Prostate gland (tissue), 2 donors: ENCODE measurements around the gene SYT12.

ENCODE experiments used
- POLR2A ChIP-seq: fragments of 450-650 bp; IDR thresholded peaks from one replicate; pipeline ENCODE4 v1.6.1; 2016; ENCODE audit warnings: antibody characterized with exemption, mild to moderate bottlenecking
- POLR2AphosphoS5 ChIP-seq: sonication (generic); formaldehyde crosslinking; IDR thresholded peaks from one replicate; pipeline ENCODE4 v1.6.1; 2017; ENCODE audit warnings: antibody characterized with exemption
- TF ChIP-seq, protein P1 (sequence below), 4 experiments: fragments of 200-600 bp in 2 of 4; fragments of 450-650 bp in 2 of 4; sonication (generic) in 2 of 4; IDR thresholded peaks; 1 replicate in 3 of 4; 2 replicates in 1 of 4; pipeline ENCODE4 v1.5.1; 2016 to 2019; ENCODE audit warnings: antibody characterized with exemption in 4 of 4, mild to moderate bottlenecking in 2 of 4, moderate library complexity in 2 of 4

DNA sequence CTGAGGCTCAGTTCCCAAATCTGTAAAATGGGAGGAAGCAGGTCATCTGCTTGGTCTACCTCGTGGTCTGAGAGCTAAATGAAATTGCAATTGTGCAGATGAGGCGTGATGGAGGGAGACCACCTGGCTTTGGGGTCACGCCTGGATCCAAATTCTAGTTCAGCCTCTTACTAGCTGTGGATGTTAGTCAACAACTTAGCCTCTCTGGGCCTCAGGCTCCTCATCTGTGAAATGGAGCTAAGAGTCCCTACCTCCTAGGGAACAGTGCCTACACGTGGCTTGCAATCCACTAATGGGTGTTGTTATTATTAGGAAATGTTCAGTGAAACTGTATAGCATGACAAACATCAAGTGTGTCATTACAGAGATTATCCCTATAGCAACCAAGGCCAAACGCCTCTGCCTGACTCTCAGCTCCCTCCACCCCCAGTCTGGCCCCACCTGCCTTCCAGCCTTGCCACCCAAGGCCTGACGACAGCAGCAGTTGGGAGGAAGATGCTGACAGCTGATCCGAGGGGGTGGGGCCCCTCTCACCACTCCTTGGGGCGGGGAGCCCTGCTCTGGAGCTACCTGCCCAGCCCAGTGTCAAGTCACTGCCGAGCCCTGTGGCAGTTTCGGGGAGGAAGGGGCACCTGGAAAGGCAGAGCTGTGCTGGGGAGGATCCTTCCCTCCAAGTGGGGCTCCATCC lies 32.0 kb downstream of the SYT12 start:
- TF ChIP-seq, protein P1, sequence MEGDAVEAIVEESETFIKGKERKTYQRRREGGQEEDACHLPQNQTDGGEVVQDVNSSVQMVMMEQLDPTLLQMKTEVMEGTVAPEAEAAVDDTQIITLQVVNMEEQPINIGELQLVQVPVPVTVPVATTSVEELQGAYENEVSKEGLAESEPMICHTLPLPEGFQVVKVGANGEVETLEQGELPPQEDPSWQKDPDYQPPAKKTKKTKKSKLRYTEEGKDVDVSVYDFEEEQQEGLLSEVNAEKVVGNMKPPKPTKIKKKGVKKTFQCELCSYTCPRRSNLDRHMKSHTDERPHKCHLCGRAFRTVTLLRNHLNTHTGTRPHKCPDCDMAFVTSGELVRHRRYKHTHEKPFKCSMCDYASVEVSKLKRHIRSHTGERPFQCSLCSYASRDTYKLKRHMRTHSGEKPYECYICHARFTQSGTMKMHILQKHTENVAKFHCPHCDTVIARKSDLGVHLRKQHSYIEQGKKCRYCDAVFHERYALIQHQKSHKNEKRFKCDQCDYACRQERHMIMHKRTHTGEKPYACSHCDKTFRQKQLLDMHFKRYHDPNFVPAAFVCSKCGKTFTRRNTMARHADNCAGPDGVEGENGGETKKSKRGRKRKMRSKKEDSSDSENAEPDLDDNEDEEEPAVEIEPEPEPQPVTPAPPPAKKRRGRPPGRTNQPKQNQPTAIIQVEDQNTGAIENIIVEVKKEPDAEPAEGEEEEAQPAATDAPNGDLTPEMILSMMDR (IDR thresholded peaks at IDR 0.05), result no peak
- TF ChIP-seq POLR2A (peak; percentile 35), POLR2AphosphoS5 (no peak)
